Stimulated activated CD4-positive, alpha-beta T cell treated with anti-CD3 and anti-CD28 coated beads, Interleukin-4, amount 100 ng/mL, for 4 hours (primary cell): ENCODE data around the gene MFSD6.
A peak's percentile ranks its signal among the peaks of the same experiment; 100 is the strongest.

Source experiments
- DNase-seq, 2 experiments: peaks; one replicate each; pipeline ENCODE4 v3.0.0-alpha.2; 2020

Gene MFSD6

GRCh38 chr2:190534310-190535120, 126.4 kb downstream of the MFSD6 start, which contains the start of gene NEMP2:
Gene NEMP2, minus strand, starts transcription at chr2:190534722. Its CDS starts 67 bp downstream, at chr2:190534655.
- DNase-seq, result peak; percentile 72 to 76

DNA sequence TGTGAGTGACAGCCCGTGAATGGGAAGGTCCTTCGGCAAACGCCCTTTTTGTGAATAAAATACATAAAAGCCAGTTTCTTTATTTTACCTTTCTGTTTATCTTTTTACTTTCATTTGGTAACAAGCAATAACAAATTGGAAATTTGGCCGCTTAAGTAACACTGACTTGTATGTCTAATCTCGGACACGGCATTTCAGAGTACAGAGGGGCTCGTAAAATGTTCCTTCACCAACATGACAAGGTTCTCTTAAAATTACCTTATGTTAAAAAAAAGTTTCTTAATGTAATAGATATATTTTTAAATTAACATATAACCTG, 126.9 kb downstream of the MFSD6 start:
- no peak for DNase-seq

- DNase-seq, result no peak
Measured at GRCh38 chr2:190535586-190535985, 127.4 kb downstream of the MFSD6 start.

- DNase-seq, result no peak
Measured at GRCh38 chr2:190537765-190538164, 129.6 kb downstream of the MFSD6 start.

DNA sequence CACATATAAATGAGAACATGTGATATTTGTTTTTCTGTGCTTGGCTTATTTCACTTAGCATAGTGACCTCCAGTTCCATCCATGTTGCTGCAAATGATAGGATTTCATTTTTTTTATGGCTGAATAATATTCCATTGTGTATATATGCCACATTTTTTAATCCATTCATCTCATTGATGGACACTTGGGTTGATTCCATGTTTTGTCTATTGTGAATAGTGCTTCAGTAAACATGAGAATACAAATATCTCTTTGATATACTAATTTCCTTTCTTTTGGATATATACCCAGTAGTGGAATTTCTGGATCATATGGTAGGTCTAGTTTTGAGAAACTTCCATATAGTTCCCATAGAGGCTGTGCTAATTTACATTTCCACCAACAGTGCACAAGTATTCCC, 130.0 kb downstream of the MFSD6 start:
- no peak for DNase-seq

- no peak for DNase-seq
Measured at GRCh38 chr2:190540048-190540447, 131.9 kb downstream of the MFSD6 start.

- DNase-seq, result no peak
Measured at GRCh38 chr2:190545093-190545492, 136.9 kb downstream of the MFSD6 start.

GRCh38 chr2:190545555-190546385, 137.6 kb downstream of the MFSD6 start:
- no peak for DNase-seq

DNA sequence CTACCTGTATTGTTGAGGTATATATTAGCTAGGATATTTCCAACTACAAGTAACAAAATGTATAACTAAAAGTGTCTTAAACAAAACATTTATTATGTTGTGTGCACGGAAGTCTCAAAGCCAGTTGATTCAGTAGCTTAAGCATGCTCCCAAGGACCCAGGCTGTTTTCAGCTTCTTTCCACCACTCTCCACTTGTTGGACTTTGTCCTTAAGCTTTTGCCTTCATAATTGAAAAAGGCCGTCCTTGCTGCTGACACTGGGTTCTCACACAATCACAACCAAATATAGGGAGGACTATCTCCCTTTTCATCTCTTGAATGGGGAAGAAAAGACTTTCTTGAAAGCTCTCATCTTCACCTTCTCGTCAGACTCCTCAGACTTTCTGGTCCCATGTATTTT, 138.6 kb downstream of the MFSD6 start:
- no peak for DNase-seq

GRCh38 chr2:190547886-190548285, 139.7 kb downstream of the MFSD6 start:
- no peak for DNase-seq

DNA sequence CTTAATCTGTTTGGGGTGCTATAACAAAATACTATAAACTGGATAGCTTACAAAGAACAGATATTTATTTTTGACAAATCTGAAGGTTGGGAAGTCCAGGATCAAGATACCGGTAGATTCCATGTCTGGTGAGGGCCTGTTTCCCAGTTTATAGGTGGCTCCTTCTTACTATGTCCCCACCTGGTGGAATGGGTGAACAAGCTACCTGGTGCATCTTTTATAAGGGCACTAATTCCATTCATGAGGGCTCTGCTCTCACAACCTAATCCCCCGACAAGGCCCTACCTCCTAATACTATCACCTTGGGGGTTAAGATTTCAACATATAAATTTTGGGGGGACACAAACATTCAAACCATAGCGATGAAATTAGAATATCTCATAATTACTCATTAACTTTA, 142.0 kb downstream of the MFSD6 start:
- no peak for DNase-seq
